ENCODE data around the gene ARL6IP4. TPM values are rescaled to one million over a fixed set of nuclear protein-coding genes. Genes with fewer than 3 reads are reported as not detected.
A peak's percentile ranks its signal among the peaks of the same experiment; 100 is the strongest.
"Not testable (repeated sequence)": the region's sequence is repeated elsewhere in the genome, so short reads cannot be mapped to it uniquely, and the experiment has no call there.

Gene ARL6IP4
- 100 to 1,000 TPM; 172 to 181 TPM for total RNA-seq
- polyA plus RNA-seq: 246 TPM

- H3K4me1 Mint-ChIP-seq: peaks cover 41 to 77% (median 48%) of the 10 kb centered on the region in 3 donors
- CTCF ChIA-PET: interaction anchor here (1.2 to 1.5 kb wide), 3 partner anchors 120 to 258 kb away, joined by 3 to 6 read pairs (median 3); no protein-coding TSS in a partner anchor
Measured at GRCh38 chr12:122980183-122981035, at the start of gene ARL6IP4. Gene ARL6IP4, plus strand, starts transcription at chr12:122980681. Its CDS starts 459 bp downstream, at chr12:122981140.

GRCh38 chr12:122932207-122932606 lies 48.3 kb upstream of the ARL6IP4 start:
- CTCF ChIA-PET: no interaction called here
- Histone ChIP-seq H3K36me3 (ENCODE audit: insufficient read depth, low read length) (no peaks in the 10 kb centered on the region), H3K9me3 (ENCODE audit: low read length) (no peaks in the 10 kb centered on the region), H3K4me3 (ENCODE audit: low read length) (no peak overlapping the region), H3K27ac (ENCODE audit: low read depth, low read length) (no peak overlapping the region), H3K27me3 (ENCODE audit: insufficient read depth, low read length, poor library complexity, severe bottlenecking) (no peaks in the 10 kb centered on the region), H3K4me1 (ENCODE audit: insufficient read depth, low read length) (no peaks in the 10 kb centered on the region)
- H3K36me3 Mint-ChIP-seq: no peaks in the 10 kb centered on the region
- no peaks in the 10 kb centered on the region for H3K27me3 Mint-ChIP-seq
- H3K4me3 Mint-ChIP-seq: no peak overlapping the region
- H3K9me3 Mint-ChIP-seq: no peaks in the 10 kb centered on the region
- H3K4me1 Mint-ChIP-seq: no peaks in the 10 kb centered on the region
- POLR2A ChIA-PET: no interaction called here
- no peak overlapping the region for H3K27ac Mint-ChIP-seq
- DNase-seq: no peak

More at GRCh38 chr12:122980183-122981035, at the start of gene ARL6IP4:
- no peaks in the 10 kb centered on the region for H3K27me3 ChIP-seq (ENCODE audit: insufficient read depth, low read length, poor library complexity, severe bottlenecking)
- no peaks in the 10 kb centered on the region for H3K36me3 ChIP-seq (ENCODE audit: insufficient read depth, low read length)
- H3K4me1 ChIP-seq (ENCODE audit: insufficient read depth, low read length): peaks cover 56% of the 10 kb centered on the region
- H3K27ac ChIP-seq (ENCODE audit: low read depth, low read length): peak within 1 kb of the TSS; percentile 75
- H3K27me3 Mint-ChIP-seq: no peaks in the 10 kb centered on the region
- peak within 1 kb of the TSS; percentile 84 for H3K4me3 ChIP-seq (ENCODE audit: low read length)
- H3K27ac Mint-ChIP-seq: peak within 1 kb of the TSS; percentile 68 to 97 (median 88)
- peak within 1 kb of the TSS; percentile 87 to 93 (median 90) for H3K4me3 Mint-ChIP-seq
- POLR2A ChIA-PET: interaction anchor here (0.7 to 1.4 kb wide), 4 partner anchors 13 to 253 kb away, joined by 3 to 7 read pairs (median 4); partner anchors contain the start of genes ABCB9, MPHOSPH9 and MTRFR
- H3K9me3 Mint-ChIP-seq: peaks cover 0 to under 1% (median 0%) of the 10 kb centered on the region in 5 donors
- DNase-seq: peak; percentile 44 to 69 (median 65)
- no peaks in the 10 kb centered on the region for H3K9me3 ChIP-seq (ENCODE audit: low read length)
- H3K36me3 Mint-ChIP-seq: peaks cover 0 to 42% (median 2%) of the 10 kb centered on the region in 3 donors

DNA sequence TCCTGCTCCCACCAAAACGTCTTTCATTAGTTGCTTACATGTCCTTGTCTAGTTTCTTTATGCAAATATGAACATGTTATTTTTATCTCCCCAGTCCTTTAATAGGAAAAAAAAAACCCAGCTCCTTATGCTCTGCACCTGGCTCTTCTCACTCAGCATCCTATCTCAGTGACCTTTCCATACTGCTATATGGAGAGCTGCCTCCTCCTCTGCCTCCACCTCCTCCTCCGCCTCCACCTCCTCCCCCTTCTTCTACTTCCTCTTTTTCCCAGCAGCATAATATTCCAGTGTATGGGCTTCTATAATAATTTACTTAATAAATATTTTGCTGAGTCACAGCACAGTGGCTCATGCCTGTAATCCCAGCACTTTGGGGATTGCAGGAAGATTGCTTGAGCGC lies 45.8 kb upstream of the ARL6IP4 start:
- Mint-ChIP-seq H3K36me3 (peaks cover 0 to 2% (median 0%) of the 10 kb centered on the region in 3 donors), H3K4me1 (no peaks in the 10 kb centered on the region), H3K9me3 (no peaks in the 10 kb centered on the region), H3K27ac (no peak overlapping the region), H3K27me3 (no peaks in the 10 kb centered on the region), H3K4me3 (no peak overlapping the region)
- H3K4me1 ChIP-seq (ENCODE audit: insufficient read depth, low read length): no peaks in the 10 kb centered on the region
- CTCF ChIA-PET: no interaction called here
- no peak overlapping the region for H3K4me3 ChIP-seq (ENCODE audit: low read length)
- no peaks in the 10 kb centered on the region for H3K36me3 ChIP-seq (ENCODE audit: insufficient read depth, low read length)
- H3K9me3 ChIP-seq (ENCODE audit: low read length): no peaks in the 10 kb centered on the region
- H3K27ac ChIP-seq (ENCODE audit: low read depth, low read length): no peak overlapping the region
- DNase-seq: no peak
- POLR2A ChIA-PET: no interaction called here
- H3K27me3 ChIP-seq (ENCODE audit: insufficient read depth, low read length, poor library complexity, severe bottlenecking): no peaks in the 10 kb centered on the region

- no peaks in the 10 kb centered on the region for H3K27me3 Mint-ChIP-seq
- peak overlapping the region in 1 of 8 donors; percentile 61 for H3K27ac Mint-ChIP-seq
- H3K36me3 Mint-ChIP-seq: peaks cover 0 to 2% (median 0%) of the 10 kb centered on the region in 3 donors
- H3K27ac ChIP-seq (ENCODE audit: low read depth, low read length): no peak overlapping the region
- no peaks in the 10 kb centered on the region for H3K36me3 ChIP-seq (ENCODE audit: insufficient read depth, low read length)
- H3K27me3 ChIP-seq (ENCODE audit: insufficient read depth, low read length, poor library complexity, severe bottlenecking): no peaks in the 10 kb centered on the region
- H3K9me3 ChIP-seq (ENCODE audit: low read length): no peaks in the 10 kb centered on the region
- no peak for DNase-seq
- ChIA-PET POLR2A (no interaction called here), CTCF (interaction anchor here (0.8 kb wide), 1 partner anchor 303 kb away, joined by 3 read pairs; no protein-coding TSS in a partner anchor)
- no peak overlapping the region for H3K4me3 ChIP-seq (ENCODE audit: low read length)
- H3K4me1 ChIP-seq (ENCODE audit: insufficient read depth, low read length): no peaks in the 10 kb centered on the region
- no peaks in the 10 kb centered on the region for H3K4me1 Mint-ChIP-seq
- no peaks in the 10 kb centered on the region for H3K9me3 Mint-ChIP-seq
- no peak overlapping the region for H3K4me3 Mint-ChIP-seq
Measured at GRCh38 chr12:122935318-122935717, 45.2 kb upstream of the ARL6IP4 start.

DNA sequence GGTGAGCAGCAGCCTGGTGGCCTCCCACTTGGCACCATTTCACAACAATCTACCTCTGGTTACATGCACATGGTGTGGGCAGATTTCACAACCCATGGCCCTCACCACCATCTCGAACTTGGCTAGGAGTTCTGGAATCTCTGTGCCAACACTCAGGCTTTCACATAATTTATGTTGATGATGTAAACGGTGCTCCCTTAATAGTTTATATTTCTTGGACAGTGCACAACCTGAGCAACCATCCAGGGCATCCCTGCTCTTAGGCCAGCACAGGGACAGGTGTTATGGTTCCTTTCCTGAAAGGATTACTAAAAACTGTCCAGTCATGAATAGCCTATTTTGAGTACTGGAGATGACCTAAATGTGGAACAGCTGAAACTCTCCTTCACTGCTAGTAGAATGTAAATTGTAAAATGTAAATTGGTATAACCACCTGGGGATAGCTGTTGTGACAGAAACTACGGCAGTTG lies 42.8 kb upstream of the ARL6IP4 start:
- Histone ChIP-seq H3K4me1 (ENCODE audit: insufficient read depth, low read length) (no peaks in the 10 kb centered on the region), H3K27ac (ENCODE audit: low read depth, low read length) (no peak overlapping the region), H3K36me3 (ENCODE audit: insufficient read depth, low read length) (no peaks in the 10 kb centered on the region), H3K27me3 (ENCODE audit: insufficient read depth, low read length, poor library complexity, severe bottlenecking) (no peaks in the 10 kb centered on the region), H3K9me3 (ENCODE audit: low read length) (no peaks in the 10 kb centered on the region), H3K4me3 (ENCODE audit: low read length) (no peak overlapping the region)
- H3K36me3 Mint-ChIP-seq: peaks cover 0 to 2% (median 0%) of the 10 kb centered on the region in 3 donors
- ChIA-PET CTCF (no interaction called here), POLR2A (no interaction called here)
- H3K27ac Mint-ChIP-seq: peak overlapping the region in 1 of 8 donors; percentile 54
- no peaks in the 10 kb centered on the region for H3K9me3 Mint-ChIP-seq
- H3K27me3 Mint-ChIP-seq: no peaks in the 10 kb centered on the region
- peaks cover 2 to 5% (median 4%) of the 10 kb centered on the region in 3 donors for H3K4me1 Mint-ChIP-seq
- DNase-seq: no peak
- H3K4me3 Mint-ChIP-seq: no peak overlapping the region

DNA sequence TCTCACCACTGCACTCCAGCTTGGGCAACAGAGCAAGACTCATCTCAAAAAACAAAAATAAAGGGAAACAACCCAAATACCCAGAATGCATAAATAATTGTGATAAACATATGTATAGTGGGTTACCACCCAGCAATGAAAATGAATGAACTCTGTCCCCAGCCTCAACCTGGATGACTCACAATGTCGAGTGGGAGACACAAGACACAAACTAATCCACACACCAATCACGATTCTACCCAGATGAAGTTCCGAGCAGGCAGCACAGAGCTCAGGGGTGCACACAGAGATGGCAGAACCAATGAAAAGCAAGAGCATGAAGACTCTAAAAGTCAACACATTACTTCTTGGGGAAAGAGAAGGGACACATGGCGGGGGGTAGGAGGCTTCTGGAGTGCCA lies 41.4 kb upstream of the ARL6IP4 start:
- DNase-seq: no peak
- H3K36me3 ChIP-seq (ENCODE audit: insufficient read depth, low read length): no peaks in the 10 kb centered on the region
- no peaks in the 10 kb centered on the region for H3K9me3 ChIP-seq (ENCODE audit: low read length)
- Mint-ChIP-seq H3K27ac (peak overlapping the region in 1 of 8 donors; percentile 4), H3K27me3 (no peaks in the 10 kb centered on the region), H3K9me3 (no peaks in the 10 kb centered on the region), H3K36me3 (peaks cover 0 to 2% (median 0%) of the 10 kb centered on the region in 3 donors), H3K4me3 (no peak overlapping the region), H3K4me1 (peaks cover 9 to 12% (median 12%) of the 10 kb centered on the region in 3 donors)
- H3K27ac ChIP-seq (ENCODE audit: low read depth, low read length): no peak overlapping the region
- no peaks in the 10 kb centered on the region for H3K27me3 ChIP-seq (ENCODE audit: insufficient read depth, low read length, poor library complexity, severe bottlenecking)
- ChIA-PET CTCF (no interaction called here), POLR2A (no interaction called here)
- H3K4me1 ChIP-seq (ENCODE audit: insufficient read depth, low read length): no peaks in the 10 kb centered on the region
- H3K4me3 ChIP-seq (ENCODE audit: low read length): no peak overlapping the region

DNA sequence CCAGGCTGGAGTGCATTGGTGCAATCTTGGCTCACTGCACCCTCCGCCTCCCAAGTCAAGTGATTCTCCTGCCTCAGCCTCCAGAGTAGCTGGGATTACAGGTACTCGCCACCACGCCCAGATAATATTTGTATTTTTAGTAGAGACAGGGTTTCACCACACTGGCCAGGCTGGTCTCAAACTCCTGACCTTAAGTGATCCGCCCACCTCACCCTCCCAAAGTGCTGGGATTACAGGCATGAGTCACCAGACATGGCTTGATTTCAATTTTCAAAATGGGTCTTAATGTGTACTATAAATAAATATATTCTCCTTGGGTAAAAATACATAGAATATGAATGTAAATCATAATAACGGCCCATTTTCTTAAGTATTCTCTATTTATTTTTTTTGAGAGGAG lies 39.1 kb upstream of the ARL6IP4 start:
- H3K36me3 Mint-ChIP-seq; H3K27me3 ChIP-seq (ENCODE audit: insufficient read depth, low read length, poor library complexity, severe bottlenecking); H3K27ac Mint-ChIP-seq; DNase-seq; H3K4me1 ChIP-seq (ENCODE audit: insufficient read depth, low read length); H3K9me3 ChIP-seq (ENCODE audit: low read length); H3K4me3 ChIP-seq (ENCODE audit: low read length); H3K36me3 ChIP-seq (ENCODE audit: insufficient read depth, low read length); POLR2A ChIA-PET; H3K9me3 Mint-ChIP-seq; H3K27me3 Mint-ChIP-seq; H3K27ac ChIP-seq (ENCODE audit: low read depth, low read length): not testable (repeated sequence)
- Mint-ChIP-seq H3K4me1 (peaks cover 12 to 14% (median 14%) of the 10 kb centered on the region in 3 donors), H3K4me3 (peak overlapping the region in 1 of 7 donors; percentile 36)
- CTCF ChIA-PET: interaction anchor here (1.2 kb wide), 1 partner anchor 10 kb away, joined by 3 read pairs; no protein-coding TSS in a partner anchor

- H3K27me3 ChIP-seq (ENCODE audit: insufficient read depth, low read length, poor library complexity, severe bottlenecking): no peaks in the 10 kb centered on the region
- H3K36me3 ChIP-seq (ENCODE audit: insufficient read depth, low read length): no peaks in the 10 kb centered on the region
- no peaks in the 10 kb centered on the region for H3K9me3 ChIP-seq (ENCODE audit: low read length)
- no peak overlapping the region for H3K4me3 ChIP-seq (ENCODE audit: low read length)
- H3K36me3 Mint-ChIP-seq: peaks cover 0 to 3% (median 0%) of the 10 kb centered on the region in 3 donors
- CTCF ChIA-PET: interaction anchor here (1.9 kb wide), 1 partner anchor 10 kb away, joined by 5 read pairs; no protein-coding TSS in a partner anchor
- H3K4me1 ChIP-seq (ENCODE audit: insufficient read depth, low read length): peaks cover 6% of the 10 kb centered on the region
- DNase-seq: no peak
- H3K27ac Mint-ChIP-seq: peak overlapping the region in 2 of 8 donors; percentile 11 to 75
- no peak overlapping the region for H3K27ac ChIP-seq (ENCODE audit: low read depth, low read length)
- H3K27me3 Mint-ChIP-seq: no peaks in the 10 kb centered on the region
- H3K4me3 Mint-ChIP-seq: no peak overlapping the region
- no peaks in the 10 kb centered on the region for H3K9me3 Mint-ChIP-seq
- POLR2A ChIA-PET: no interaction called here
- peaks cover 22 to 25% (median 24%) of the 10 kb centered on the region in 3 donors for H3K4me1 Mint-ChIP-seq
Measured at GRCh38 chr12:122942637-122943036, 37.8 kb upstream of the ARL6IP4 start.

Data from CD8-positive, alpha-beta memory T cell (primary cell).